ENCODE results near the gene SUGP2. TPM values are rescaled to one million over a fixed set of nuclear protein-coding genes. Genes with fewer than 3 reads are reported as not detected.

Gene SUGP2
- polyA plus RNA-seq (ENCODE audit: insufficient read depth in 1 of 5, insufficient read length in 5 of 5, low replicate concordance in 1 of 5) = 100 to 1,000 TPM in 3 of 5 donors, 10 to 100 TPM in 2; 93.2 to 132 (median 100) TPM
- long read RNA-seq, donor 1, partial matches to known transcripts = 42 of 45 reads
- long read RNA-seq, donor 1, other reads (novel, unspliced or antisense) = 0 of 45 reads
- long read RNA-seq, donor 2, full-length matches to known transcripts = 3 of 15 reads
- long read RNA-seq, donor 2, partial matches to known transcripts = 12 of 15 reads
- long read RNA-seq, donor 2, other reads (novel, unspliced or antisense) = 0 of 15 reads
- long read RNA-seq, donor 3, partial matches to known transcripts = 27 of 30 reads
- long read RNA-seq, donor 3, other reads (novel, unspliced or antisense) = 0 of 30 reads
- long read RNA-seq, donor 4, partial matches to known transcripts = 18 of 20 reads
- long read RNA-seq, donor 4, other reads (novel, unspliced or antisense) = 0 of 20 reads
- long read RNA-seq, donor 5, partial matches to known transcripts = 31 of 32 reads
- long read RNA-seq, donor 5, other reads (novel, unspliced or antisense) = 0 of 32 reads
- long read RNA-seq, donor 6, partial matches to known transcripts = 53 of 55 reads
- long read RNA-seq, donor 6, other reads (novel, unspliced or antisense) = 0 of 55 reads
- long read RNA-seq, donor 7, partial matches to known transcripts = 79 of 99 reads
- long read RNA-seq, donor 7, other reads (novel, unspliced or antisense) = 18 of 99 reads
- long read RNA-seq, donor 8, partial matches to known transcripts = 27 of 27 reads
- long read RNA-seq, donor 8, other reads (novel, unspliced or antisense) = 0 of 27 reads

DNA sequence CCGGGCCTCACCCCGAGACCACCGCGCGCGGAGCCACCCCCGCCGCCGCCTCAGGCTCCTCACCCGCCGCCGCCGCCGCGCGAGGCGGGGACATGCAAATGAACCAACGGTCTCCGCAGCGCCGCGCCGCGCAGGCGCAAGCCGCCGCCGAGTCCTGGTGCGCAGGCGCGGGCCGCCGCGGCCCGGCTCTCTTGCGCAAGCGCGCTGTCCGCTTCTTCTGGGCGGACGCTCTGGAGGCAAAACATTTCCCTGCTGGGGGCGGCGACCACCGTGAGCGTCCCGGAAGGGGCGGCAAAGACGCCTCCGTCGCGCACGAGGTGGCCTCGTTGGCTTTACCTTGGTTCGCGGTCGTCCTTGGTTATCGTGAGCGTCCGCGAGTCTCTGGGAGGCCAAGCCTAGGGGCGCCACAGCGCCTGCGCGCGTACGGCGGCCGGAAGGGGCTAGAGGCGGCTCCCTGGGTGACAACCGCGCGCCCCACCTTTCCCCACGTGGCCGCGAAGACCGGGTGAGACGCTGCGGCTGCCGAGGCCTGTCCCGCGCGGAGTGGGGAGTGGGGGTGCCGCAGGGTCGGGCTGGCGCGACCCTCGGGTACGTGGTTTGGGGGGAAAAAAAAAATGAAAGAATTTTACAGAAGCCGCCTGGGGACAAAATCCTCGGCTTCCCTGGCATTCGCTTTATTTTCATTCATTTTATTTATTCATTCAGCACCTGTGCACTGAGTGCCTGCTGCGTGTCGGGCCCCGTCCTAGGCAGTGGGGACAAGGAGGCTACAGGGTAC lies at the start of gene SUGP2, which contains the start of gene ARMC6:
SUGP2 (minus strand) TSS at position 92 of the 778 bp plus-strand sequence. CDS start 2,446 bp downstream, outside the sequence.
ARMC6 (plus strand) TSS at position 178 of the 778 bp plus-strand sequence. CDS start 607 bp downstream, outside the sequence.
- peak; percentile 88 to 94 for DNase-seq

DNA sequence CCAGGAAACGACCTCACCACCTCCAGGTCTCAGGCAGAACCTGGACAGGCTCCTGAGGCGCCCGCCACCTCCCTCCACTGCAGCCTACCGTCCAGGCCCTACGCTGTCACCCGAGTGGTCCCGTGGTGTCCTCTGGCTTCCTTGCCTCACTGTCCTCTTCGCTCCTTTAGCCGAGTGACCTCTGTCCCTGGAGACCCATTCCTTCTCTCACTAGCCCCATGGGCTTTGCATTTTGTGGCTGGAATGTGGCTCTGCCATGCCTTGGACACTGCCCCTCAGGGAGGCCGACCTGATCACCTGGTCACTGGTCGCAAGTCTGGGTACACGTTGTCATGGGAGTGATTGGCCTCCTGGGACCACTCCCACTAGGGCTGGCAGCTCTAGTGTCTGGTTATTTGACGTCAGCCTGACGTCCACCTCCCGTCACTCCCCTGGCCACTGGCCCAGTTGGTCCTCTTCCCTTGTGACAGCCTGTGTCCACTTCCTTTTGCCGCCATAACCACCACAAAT lies 48.4 kb upstream of the SUGP2 start:
- no peak for DNase-seq

DNA sequence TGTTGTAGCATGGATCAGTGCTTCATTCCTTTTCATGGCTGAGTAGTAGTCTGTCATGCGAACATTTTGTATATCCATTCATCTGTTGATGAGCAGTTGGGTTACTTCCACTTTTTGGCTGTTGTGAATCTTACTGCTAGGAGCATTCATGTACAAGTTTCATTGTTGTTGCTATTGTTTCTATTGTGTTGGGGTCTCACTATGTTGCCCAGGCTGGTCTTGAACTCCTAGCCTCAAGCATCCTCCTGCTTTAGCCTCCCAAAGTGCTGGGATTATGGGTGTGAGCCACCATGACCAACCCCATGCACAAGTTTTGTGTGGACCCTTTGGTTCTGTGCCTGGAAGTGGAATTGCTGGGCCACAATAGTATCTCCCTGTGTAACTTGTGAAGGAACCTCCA lies 46.3 kb upstream of the SUGP2 start:
- no peak for DNase-seq

DNA sequence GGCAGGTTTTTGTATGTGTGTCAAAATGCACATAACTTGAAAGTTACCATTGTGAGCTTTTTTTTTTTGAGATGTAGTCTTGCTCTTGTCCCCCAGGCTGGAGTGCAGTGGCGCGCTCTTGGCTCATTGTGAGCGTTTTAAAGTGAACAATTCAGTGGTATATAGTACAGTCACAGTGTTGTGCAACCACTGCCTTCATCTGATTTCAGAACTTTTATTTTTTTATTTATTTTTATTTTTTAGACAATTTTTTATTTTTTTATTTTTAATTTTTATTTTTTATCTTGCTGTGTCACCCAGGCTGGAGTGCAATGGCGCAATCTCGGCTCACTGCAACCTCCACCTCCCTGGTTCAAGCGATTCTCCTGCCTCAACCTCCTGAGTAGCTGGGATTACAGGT lies 45.5 kb upstream of the SUGP2 start:
- DNase-seq = no peak

DNA sequence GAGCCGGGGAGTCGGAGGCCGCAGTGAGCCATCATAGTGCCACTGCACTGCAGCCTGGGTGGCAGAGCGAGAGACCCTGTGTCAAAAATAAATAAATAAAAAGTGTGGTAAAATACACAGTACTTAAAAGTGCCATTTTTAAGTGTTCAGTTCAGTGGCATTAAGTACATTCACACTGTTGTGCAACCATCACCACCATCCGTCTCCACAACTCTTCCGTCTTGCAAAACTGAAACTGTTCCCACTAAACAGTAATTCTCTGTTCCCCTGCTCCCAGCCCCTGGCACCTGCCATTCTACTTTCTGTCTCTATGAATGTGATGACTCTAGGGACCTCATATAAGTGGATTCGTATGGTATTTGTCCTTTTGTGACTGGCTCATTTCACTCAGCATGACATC lies 43.8 kb upstream of the SUGP2 start:
- no peak for DNase-seq

DNA sequence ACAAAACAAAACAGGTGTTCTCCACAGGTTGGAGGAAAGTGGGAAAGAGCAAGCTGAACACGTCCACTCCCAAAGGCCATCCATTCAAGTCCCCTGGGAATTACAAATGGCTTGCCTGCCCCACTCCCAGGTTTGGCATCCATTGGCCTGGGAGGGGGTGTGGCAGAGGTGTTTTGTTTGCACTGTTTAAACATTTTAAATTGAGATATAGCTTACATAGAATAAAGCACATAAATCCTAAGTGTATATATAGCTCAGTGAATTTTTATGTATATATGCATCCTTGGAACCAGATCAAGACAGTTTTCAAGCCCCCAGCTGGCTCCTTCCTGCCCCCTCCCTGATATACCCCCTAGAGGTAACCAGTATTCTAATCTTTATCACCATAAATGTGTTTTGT lies 43.2 kb upstream of the SUGP2 start:
- no peak for DNase-seq

DNA sequence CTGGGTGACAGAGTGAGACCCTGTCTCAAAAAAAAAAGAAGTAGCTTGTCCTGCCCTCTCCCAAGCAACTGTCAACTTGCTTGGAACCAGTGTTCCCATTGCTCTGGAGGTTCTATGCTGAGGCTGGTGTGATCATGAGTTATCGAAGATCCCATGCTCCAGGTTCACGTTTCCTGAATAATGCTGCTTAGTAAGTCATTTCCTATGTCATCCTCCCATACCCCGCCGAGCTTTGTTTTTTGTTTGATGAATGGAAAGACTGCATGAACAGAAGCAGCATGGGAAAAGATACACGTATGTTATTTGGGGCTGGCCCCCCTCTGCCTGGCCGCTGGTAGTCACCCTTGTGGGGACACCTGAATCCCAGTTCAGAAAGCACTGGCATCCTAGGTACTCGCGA lies 41.8 kb upstream of the SUGP2 start:
- no peak for DNase-seq

DNA sequence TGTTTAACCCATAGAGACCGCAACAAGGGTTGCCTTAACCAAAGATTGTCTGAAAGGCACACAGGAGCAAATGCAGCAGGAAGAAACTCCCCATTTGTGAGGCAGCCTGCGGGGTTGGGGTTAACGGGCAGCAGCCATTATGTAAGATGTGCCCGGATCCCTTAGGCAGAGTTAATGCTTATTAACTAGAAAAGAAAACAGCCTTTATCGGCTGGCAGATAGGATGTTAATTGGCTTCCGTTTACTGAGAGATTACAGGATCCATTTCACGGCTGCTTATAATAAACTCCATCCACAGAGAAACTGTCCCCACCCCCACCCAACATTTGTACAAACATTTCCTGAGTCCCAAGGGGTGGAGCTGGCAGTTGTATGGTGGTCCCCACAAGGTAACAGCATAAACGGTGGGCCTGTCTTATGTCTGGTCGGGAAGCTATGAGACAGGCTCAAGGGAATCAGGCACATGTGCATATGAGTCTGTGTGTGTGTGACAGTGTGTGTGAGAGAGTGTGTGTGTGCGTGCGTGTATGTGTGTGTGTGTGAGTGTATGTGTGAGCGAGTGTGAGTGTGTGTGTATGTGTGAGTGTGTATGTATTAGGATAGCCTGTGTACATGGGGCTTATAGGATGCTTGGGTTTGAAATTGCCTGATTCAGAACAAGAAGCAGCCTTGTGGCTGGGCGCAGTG lies 41.0 kb upstream of the SUGP2 start:
- DNase-seq = no peak

DNA sequence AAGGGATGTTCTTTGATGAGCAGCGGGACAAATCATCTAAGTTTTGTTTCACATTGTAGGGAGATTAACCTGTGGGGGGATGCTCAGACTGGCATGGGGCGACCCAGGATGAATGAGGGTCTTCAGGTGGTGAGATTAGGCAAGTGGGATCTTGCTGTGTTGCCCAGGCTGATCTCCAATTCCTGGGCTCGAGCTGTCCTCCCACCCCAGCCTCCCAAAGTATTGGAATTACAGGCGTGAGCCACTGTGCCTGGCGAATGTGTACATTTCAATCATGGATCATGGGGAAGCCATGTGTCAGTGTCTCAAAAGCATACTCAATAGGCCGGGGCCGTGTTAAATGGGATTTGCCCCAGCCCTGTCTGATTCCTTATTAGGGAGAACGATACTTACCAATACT lies 38.6 kb upstream of the SUGP2 start:
- DNase-seq = no peak

DNA sequence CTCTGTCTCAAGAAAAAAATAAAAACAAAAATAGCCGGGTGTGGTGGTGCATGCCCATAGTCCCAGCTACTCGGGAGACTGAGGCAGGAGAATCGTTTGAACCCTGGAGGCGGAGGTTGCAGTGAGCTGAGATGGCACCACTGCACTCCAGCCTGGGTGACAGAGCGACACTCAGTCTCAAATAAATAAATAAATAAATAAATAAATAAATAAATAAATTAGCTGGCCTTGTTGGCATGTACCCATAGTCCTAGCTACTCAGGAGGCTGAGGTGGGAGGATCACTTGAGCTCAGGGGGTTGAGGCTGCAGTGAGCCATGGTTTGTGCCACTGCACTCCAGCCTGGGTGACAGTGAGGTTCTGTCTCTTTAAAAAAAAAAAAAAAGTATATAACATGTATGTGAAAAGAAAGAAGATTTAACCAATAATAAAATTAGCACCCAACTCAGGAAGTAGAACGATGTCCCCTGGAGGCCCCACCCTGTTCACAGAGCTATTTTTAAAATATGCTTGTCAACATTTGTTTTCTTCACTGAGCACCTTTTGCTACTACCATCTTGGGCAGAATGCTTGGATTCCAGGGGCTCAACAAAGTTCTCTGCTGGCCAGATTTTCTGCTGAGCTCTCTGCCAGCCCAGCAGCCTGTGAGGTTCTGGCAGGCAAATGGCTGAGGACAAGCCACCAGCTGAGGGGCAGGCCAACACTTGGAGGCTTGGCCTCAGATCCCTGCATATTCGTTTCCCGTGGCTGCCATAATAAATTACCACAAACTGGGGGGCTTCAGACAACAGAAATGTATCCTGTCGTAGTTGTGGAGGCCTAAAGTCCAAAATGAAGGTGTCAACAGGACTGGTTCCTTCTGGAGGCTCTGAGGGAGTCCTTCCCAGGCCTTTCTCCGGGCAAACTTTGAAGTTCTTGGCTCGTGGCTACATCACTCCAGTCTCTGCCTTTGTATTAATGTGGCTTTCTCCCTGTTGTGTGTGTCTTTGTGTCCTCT lies 35.6 kb upstream of the SUGP2 start:
- DNase-seq = no peak

DNA sequence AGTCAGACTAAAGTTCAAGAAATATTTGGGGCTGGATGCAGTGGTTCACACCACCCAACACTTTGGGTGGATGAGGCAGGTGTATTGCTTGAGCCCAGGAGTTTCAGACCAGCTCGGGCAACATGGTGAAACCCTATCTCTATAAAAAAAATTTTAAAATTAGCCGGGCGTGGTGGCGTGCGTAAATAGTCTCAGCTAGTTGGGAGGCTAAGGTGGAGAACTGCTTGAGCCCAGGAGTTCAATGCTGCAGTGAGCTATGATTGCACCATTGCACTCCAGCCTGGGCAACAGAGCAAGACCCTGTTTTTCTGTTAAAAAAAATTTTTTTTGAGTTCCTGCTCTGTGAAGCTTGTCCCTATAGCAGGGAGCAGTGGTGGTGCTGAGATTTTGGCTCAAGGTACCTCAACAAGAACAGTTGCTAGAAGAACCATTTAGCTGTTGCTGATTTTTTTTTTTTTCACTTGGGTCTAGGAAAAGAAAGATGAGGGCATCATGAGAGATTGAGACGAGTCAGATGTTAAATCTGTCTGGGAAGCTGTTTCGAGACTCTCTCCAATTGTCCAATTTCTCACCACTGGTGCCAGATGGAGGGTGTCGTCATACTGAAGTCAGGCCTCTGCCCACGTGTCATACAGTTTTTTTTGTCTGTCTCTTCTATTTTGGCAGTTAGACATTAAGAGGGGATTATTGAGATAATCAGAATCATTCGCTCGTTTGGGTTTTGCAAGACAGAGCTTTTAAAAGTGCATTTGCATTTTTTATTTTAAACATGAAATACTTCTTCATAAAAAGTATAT lies 34.2 kb upstream of the SUGP2 start:
- peak in 1 of 2 donors; percentile 45 for DNase-seq

DNA sequence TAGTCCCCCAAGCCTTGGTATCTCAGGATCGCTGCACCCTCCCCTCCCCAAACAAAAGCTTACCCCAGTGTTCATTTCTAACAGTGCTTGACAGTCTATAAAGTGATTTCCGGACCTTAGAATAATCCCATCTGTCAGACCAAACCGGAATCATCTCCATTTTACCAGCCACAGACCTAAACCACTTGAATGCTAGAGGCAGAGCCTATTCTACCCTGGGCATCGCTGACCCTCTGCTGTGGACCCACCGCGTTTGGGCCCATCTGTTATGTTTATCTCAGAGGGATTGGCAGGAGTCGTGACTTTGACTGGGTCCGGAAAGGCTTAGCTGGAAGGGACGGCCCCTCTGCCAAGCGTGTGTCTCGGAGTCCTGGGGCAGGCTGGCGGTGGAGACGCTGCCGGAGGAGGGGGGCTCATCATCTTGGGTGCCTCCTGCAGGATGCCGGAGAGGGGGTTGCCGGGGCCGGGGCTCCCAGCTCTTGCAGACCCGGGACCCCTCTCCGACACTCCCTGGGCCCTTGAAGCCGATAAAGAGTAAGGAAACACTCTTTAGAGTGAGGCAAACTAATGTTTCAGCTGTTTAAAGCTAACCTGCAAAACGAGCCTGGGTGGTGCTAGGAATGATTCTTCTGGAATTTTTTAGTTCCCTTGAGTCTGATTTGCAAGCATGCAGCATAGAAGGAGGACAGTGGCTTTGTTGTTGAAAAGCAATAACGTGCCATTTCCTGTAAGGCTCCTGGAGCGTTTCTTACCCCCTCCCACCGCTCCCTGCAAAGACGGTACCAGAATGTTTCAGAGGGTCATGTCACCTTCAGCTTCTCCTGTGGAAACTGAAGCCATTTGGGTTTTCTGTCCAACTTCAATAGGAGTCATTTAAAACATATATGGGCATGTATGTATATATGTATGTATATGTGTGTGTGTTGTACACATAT lies 31.8 kb upstream of the SUGP2 start:
- no peak for DNase-seq

DNA sequence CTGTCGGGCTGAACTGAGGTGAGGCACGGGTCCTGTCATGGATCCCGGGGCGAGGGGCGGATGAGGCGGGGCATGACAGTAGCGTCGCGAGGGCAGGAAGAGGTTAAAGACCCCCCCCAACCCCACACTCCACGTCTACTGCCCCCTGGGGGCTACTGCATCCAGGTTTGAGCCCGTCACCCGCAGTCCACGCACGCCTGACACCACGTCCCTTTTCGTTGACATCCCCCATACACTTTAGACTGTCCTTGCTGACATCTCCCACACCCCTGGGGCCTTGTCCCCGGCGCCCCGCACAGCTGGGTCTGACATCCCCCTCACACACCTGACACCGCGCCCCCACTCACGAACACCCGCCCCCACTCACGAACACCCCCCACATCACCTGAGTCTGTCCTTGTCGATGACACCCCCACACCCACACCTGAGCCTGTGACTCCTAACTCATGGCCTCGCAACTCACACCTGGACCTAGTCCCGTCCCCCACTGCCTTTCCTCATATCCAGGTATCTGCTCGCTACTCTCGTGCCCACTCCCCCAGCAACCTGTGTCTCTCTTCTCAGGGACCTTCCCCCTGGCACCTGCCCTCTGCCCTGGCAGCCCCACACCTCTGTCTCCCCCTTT lies 30.9 kb upstream of the SUGP2 start:
- DNase-seq = no peak

DNA sequence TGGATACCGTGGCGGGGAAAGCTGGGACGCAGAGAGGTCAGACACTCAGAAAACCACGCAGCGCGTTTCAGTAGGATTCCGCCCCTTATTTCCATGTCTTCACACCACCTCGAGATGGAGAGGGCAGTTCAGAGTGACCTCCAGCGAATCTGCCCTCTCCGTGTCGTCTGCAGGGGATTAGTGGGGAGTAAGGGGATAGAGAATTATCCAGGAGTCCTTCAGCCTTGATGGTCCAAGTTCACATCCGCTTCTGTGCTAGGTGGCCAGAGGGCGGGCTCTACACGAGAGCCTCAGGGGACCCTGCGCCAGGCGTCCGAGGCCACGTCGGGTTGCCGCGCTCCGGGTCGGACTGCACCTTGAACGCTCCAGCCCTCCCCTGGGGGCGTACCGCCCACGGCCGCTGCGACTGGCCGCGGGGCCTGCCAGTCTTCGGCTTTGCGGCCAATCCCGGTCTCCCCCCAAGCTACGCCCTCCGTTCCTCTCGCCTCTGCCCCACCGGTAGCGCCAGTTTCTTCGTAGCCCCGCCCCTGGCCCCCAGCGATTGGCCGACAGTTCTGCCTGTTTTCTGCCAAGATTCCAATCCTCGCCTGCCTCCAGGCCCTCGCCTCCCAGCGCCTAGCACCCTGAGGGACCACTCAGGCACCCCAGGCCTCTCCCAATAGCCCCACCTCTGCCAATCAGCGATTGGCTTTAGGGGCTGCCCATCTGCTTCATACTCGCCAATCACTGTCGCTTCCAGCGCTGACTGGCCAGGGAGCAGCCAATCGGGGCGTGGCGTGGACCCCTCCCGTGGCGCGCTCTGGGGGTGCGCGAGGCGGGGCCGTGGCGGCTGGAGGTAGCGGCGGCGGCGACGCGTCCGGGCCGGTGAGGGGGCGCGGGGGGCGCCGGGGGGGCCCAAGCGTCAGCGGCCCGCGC lies 30.1 kb upstream of the SUGP2 start, which contains the start of gene SLC25A42:
SLC25A42 (plus strand) TSS at position 812 of the 915 bp plus-strand sequence. CDS start 32,131 bp downstream, outside the sequence.
- peak; percentile 100 for DNase-seq

DNA sequence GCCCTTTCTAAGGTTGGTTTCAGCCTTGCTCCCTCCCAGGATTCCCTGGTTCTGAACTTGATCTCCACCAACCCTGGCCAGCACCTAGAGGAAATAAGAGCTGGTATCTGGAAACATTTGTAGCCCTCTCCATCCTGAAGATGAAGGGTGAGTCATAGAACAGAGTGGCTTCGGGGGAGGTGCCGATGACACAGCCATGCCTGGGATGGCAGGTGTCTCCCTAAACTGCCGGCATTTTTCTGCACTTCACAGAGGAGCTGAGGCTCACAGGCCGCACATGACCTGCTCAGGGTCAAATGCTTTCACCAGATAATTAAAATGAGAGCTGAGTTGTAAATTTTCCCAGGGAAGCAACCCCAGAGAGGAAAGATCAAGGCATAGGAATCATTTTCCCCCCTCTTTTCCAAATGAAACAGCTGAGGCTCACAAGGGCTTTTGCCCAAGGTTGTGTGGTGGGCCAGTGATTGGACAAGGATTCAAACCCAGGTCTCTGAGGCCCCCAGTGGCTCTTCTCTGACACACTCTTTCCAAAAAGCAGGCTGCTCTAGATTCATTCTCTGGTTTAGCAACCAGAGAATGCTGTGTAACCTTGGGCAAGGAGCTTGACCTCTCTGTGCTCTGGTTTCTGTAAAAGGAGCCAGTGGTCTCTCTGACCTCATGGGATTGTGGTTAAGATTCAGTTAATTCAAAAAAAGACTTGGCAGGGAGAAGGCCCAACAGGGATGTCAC lies 29.3 kb upstream of the SUGP2 start:
- DNase-seq = no peak

Data from right lung (tissue), 10 donors.